ENCODE measurements around the gene OBP2A.

The OBP2A gene

DNA sequence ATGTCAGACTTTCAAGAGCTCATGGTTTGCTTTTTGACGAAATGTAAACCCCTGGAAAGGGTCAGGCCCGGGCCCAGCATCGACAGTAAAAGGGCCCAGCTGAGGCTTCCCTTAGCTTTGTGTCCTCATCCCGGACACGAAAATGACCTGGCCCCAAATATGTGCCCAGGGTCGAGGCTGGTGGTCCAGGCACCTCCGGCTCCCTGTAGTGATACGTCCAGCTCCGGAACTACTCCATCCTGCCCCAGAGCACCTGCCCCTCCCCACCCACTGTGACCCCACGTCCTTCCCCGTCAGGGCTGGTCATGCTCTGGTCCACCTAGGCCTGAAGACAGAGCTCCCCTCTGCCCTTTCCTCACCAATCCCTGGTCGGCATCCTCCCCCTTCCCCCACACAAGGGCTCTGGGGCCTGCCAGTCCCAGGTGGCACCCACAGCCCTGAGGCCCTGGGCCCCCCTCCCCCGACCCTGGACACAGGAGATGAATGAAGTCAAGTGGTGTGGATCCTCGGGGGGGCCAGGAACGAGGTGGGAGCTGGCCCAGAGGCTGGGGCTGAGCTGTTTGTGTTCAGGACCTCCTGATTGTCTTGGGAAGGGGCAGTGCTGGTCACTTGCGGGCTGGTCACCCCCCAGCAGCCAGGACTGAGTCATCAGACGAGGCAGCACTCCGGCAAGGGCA lies 6.2 kb downstream of the OBP2A start:
- DNase-seq (ENCODE audit: low read depth): no peak

DNA sequence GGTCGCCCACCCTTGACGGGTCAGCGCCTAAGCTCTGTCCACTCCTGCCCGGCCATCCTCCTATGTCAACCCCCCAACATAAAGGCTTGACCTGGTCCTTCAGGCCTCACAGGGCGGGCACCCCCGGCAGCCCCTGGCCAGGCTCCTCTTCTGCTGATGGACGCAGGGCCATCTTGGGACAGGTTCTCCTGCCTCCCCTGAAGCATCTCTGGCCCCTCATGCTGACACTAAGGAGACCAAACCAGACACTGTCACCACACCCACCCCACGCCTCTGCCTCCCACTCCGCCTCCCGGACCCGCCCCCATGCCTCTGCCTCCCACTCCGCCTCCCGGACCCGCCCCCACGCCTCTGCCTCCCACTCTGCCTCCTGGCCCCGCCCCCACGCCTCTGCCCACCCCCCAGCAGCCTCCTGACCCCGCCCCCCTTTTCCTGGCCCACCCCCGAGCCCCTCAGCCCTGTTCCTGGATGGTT lies 6.8 kb downstream of the OBP2A start:
- DNase-seq (ENCODE audit: low read depth): no peak

DNA sequence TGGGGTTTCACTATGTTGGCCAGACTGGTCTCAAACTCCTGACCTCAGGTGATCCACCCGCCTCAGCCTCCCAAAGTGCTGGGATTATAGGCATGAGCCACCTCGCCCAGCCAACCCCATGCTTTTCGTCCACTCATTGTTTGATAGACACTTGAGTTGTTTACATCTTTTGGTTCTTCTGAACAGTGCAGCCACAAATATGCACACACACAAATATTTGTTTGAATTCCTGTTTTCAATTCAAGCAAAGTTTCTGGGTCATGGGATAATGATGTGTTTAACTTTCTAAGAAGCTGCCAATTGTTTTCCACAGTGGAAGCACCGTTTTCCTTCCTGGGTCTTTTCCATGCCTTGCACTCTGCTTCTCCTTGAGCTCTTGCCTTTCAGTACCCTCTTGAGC lies 8.8 kb downstream of the OBP2A start:
- no peak for DNase-seq (ENCODE audit: low read depth)

DNA sequence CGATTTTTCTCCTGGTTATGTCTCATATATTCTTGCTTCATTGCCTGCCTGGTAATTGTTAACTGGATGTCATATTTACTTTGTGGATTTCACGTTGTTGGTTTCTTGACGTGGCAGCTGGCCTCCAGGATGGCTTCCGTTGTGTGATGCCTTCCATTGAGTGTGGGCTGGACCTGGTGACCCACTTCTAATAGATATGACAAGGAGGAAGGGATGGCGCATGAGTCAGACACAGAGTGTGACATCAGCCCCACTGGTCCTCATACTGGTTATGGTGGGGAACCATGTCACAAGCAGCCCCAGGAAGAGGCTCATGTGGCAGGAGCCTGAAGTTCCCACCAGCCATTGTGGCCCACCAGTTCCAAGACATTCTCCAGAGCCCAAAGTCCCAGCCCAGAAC lies 9.3 kb downstream of the OBP2A start:
- DNase-seq (ENCODE audit: low read depth): no peak

DNA sequence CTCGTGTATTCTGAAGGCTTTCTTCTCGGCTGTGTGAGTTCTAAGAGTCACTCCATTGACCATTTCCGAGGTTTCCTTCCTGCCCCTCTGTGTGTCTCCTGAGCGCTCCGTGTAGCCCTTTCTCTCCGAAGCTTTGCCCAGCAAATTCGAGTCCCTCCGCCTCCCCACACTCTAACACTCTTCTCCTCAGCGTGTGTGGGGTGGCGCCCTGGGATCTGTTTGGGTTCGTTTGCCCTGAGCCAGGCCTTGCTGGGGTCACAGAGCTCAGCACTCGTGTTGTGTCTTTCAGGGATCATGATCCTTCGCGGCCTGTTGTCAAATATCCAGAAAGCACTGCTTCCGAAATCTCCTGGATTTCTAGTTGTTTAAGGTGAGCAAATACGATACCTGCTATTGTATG lies 10.0 kb downstream of the OBP2A start:
- DNase-seq (ENCODE audit: low read depth): no peak

DNA sequence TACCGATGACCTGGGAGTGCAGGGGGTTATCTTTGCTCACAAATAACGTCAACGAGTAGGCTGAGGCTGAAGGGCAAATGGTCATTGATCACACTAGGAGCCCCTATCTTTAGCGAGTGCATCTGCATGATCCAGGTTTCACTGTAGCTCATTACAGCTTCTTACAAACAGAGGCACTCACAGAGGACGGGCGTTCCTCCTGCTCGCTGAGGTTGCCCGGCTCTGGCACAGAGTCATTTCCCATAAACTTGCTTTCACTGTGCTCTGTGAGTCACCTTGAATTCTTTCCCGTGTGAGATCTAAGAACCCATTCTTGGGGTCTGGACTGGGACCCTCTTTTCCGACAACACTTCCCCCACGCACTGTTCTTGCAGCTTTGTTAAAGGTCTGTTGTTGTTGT lies 13.7 kb downstream of the OBP2A start:
- no peak for DNase-seq (ENCODE audit: low read depth)

DNA sequence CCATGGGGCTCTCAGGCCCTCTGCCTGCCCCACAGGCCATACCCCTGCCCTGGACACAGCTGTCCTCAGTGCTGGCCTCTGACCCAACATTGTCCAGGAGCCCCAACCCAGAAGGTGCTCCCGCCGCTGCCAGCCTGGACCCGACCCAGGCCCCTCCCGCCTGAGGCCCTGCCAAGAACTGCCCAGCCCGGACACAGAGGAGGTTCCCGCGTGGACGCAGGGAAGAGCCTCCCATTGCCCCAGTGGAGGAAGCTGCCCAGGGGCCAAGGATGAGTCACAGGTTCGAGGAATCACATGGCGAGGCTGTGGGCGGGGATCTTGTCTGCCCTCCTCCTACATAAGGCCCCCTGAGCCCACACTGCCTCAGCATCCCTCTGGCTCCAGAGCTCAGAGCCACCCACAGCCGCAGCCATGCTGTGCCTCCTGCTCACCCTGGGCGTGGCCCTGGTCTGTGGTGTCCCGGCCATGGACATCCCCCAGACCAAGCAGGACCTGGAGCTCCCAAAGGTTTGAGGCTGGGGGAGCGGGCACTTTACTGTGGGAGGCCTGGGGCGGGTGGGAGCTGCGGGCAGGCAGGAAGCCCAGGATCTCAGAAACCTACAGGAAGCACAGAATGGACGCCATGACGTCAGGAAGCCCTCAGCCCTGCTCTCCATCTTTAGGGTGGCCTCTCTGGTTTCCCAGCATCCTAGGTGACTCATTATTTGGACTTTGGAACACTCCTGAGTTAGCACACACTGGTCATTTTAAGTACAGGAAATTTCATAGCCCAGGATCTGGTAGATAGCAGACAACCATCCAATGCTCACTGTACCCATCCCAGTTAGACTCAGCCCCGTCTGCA lies 15.7 kb downstream of the OBP2A start, which contains the start of gene PAEP:
Gene PAEP, plus strand, starts transcription at position 366 of the 844 bp plus-strand sequence.
- no peak for DNase-seq (ENCODE audit: low read depth)

DNA sequence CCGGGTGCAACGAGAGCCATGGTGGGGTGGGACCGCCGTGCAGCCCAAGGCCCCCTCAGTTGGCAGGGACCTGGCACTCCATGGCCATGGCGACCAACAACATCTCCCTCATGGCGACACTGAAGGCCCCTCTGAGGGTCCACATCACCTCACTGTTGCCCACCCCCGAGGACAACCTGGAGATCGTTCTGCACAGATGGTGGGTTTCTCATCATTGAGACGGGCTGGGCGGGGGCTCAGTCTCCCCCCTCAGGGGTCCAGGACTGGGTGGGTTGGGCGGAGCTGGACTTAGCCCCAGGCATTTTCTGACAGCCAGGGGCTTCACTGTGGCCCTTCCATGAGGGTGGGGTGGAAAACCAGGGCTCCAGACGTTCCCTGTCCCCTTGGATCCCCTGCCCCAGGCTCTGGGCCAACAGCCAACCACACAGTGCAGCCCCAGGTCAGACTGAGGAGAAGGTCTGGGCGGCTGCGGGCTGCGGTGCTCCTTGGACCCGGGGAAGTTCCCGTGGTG lies 16.4 kb downstream of the OBP2A start:
- DNase-seq (ENCODE audit: low read depth): no peak

DNA sequence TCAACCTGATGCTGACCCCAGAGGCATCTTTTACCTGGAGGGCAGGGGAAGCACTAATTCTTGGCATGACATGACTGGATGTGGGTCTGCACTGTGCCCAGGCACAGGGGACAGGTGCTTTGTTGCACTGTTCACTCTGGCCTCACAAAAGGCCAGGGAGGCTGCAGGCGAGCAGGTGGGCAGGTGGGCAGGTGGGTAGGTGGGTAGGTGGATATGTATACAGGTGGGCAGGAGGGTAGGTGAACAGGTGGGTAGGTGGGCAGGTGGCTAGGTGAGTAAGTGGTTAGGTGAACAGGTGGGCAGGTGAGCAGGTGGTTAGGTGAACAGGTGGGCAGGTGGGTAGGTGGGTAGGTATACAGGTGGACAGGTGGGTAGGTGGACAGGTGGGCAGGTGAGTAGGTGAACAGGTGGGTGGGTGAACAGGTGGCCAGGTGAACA lies 17.1 kb downstream of the OBP2A start:
- no peak for DNase-seq (ENCODE audit: low read depth)

DNA sequence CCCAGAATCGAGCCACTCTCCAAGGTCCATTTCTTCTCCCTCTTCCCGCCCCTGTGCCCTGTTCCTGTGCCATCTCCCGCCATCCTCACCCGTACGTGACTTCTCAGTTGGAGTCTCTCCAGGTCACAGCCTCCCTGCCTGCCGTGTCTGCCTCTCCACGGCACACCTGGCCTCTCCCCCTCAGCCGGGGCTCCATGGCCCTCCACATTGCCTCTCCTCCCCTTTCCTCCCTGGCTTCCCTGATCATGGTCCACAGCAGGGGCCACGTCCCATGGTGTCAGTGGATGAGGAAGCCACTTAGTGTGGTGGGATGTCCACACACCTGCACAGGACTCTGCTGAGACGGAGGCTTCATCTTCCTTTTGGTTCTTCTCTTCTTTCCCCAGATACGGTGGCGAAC lies 17.9 kb downstream of the OBP2A start:
- DNase-seq (ENCODE audit: low read depth): no peak

DNA sequence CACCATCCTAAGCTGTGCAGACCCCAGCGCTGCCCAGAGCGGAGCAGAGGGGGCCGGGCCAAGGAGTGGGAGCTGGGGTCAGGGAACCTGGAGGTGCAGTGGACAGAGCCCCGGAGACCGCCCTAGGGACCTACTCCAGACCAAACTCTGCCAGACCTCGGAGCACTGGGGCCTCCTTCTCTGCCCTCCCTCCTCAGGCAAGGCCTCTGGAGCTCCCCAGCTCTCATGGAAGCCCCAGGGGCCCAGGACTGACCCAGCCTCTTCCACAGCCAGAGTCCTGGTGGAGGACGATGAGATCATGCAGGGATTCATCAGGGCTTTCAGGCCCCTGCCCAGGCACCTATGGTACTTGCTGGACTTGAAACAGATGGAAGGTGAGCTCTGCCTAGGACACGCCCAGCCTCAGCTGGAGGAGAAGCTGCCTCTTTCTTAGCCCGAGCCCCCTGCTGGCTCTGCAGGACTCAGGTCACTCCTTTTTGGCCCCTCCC lies 19.3 kb downstream of the OBP2A start:
- no peak for DNase-seq (ENCODE audit: low read depth)

DNA sequence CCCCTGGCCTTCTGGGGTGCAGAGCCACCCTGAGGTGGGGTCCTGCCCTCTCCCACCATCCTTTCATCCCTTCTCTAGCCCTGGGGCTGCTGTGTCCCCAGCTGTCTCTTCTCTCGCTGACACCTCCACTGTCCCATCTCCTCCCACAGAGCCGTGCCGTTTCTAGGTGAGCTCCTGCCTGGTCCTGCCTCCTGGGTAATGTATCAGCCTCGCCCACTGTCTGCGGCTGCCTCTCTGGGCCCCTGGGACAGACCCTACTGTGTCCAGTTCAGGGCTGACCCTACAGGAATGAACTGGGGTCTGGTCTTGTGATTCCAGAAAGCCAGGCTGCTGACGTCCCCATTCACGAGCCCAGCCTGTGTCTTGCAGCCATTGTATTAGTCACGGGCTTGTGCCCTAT lies 19.7 kb downstream of the OBP2A start:
- no peak for DNase-seq (ENCODE audit: low read depth)

DNA sequence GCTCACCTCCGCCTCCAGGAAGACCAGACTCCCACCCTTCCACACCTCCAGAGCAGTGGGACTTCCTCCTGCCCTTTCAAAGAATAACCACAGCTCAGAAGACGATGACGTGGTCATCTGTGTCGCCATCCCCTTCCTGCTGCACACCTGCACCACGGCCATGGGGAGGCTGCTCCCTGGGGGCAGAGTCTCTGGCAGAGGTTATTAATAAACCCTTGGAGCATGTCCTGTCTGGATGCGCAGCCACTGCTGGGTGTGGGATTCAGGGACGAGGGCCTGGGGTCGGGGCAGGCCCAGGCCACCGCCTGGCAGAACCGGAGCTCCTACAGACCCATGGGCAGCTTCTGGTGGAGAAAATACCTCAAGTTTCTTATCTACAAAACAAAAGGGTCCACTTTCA lies 20.6 kb downstream of the OBP2A start:
- DNase-seq (ENCODE audit: low read depth): no peak

DNA sequence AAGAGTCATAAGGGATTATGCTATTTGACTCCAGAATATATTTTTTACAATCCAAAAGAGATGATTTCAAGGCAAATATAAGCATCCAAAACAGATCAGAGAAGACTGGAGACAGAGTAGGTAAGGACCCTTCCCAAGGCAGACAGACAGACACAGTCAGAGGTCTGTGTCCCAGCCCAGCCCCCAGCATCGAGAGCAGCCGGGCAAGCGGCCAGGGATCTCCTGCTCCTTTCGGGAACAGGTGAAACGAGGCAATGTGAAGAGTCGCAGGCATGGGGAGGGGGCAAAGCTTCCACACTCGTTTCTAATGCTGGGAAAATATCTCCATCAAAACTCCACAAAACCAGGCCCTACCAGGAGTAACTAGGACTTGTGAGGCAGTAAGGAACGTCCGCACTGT lies 21.4 kb downstream of the OBP2A start:
- DNase-seq (ENCODE audit: low read depth): no peak

DNA sequence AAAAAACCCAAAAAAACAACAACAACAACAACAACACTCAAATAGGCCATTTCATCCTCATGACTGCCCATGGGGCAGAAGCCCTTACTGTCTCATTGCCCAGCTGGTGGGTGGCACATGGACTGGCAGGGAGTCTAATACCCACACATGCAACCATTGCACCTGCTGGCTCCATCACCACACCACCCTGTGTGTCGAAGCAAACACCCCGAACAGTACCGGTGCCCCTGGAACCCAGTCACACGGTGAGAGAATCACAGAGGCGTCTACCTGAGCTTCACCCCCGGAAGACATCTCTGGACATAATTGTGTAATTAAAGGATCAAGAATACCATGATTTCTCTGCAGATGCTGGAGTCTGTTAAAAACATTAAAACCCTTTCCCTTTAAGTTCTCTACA lies 22.1 kb downstream of the OBP2A start:
- no peak for DNase-seq (ENCODE audit: low read depth)

DNA sequence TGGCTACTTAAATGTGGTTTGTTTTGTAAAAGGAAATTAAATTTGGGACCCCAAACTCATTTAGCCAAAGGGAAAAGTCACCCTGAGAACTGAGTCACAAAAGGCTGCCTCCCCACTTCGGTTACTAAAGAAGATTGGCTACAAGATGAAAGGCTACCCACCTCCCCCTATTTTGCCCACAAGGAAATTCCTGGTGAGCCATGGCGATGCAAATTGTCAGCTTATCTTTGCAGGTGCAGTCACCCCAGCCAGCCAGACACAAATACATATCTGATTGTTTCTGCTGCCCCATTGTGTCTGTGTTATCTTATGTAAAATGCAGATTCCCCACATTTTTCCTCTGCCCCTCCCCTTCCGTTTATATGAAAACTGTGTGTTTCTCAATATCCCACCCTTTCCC lies 24.5 kb downstream of the OBP2A start:
- DNase-seq (ENCODE audit: low read depth): no peak

DNA sequence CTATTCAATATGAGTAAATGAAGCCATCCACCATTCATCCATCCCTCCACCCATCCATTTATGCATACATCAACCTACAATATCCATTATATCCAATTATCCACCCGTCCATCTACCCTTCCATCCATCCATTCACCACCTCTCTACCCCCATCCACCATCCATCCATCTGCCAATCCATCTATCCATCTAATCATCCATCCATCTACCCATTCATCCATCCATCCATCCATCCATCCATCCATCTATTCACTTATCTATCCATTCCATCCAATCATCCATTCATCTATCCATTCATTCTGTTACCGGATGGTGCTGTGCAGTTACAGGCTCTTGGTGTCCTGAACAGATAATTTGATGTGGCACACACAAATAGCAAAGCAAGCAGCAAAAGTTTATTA lies 26.3 kb downstream of the OBP2A start:
- DNase-seq (ENCODE audit: low read depth): no peak

DNA sequence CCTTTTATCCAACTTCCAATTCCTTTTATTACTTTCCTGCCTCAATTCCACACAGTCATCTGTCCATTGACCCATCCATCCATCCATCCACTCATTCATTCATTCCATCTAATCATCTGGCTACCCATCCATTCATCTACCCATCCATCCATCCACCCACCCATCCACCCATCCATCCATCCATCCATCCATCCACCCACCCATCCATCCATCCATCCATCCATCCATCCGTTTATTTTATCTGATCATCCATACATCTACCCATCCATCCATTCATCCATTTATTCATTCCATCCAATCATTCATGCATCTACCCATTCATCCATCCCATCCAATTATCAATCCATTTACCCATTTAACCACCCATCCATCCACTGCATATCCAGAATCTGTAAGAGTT lies 27.2 kb downstream of the OBP2A start:
- DNase-seq (ENCODE audit: low read depth): no peak

DNA sequence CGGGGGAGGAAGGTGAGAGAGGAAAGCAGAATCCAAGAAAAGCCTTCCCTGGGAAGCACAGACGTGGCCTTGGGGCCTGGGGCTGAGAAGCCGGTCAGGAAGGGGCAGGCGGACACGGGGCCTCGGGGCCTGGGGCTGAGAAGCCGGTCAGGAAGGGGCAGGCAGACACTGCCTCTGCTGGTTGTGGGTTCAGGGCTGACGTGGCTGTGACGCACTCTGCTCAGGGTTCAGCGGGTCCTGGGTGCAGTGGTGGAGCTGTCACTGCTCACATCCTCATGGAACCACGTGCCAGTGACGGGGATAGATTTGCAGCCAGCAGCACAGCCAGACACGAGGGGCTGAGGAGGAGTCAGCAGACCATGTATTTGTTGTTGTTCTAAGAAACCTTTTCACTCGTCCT lies 28.4 kb downstream of the OBP2A start:
- DNase-seq (ENCODE audit: low read depth): no peak

DNA sequence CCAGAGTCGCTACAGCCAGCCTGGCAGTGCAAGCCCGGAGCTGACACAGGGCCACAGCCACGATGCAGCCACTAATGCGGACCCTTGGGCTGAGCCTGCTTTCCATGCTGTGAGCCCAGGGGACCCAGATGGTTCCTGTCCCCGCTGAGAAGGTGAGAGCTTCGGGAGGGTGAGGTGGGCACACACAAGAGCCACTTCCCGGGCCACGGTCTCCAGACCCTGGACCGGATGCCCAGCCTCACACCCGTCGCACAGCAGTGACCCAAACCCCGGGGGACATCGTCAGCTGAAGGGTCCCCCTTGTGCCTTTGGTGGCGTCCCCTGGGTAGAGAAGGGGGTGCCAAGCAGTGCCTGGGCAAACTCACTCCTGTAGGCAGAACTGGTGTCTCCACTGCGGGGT lies 29.0 kb downstream of the OBP2A start:
- DNase-seq (ENCODE audit: low read depth): no peak

DNA sequence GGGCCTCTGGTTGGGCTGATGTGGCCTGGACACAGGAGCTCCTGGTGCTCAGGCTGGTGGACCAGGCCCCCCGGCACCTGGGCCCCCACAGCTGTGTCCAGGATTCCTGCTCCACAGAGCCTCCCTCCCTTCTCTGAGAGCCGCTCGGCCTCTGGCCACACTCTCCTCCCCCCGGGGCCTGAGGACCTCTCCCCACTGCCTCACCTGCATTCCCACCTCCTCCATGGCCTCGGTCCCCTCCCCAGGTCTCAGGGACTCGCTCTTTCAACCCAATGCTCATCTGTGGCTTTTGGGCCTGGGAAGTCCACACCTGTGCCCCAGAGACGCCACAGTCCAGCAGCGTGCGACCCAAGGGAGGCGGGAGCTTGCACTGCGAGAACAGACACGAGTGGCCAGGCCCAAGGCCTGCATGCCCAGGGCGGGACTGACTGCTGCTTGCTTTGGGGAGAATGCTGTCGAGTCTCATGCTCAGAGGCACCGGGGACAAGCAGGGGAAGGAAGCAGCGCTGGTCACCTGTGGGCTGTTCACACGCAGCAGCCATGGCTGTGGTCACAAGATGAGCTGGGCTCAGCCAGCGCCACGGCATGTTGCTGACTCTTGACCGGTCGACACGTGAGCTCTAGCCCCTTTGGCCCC lies 30.2 kb downstream of the OBP2A start:
- no peak for DNase-seq (ENCODE audit: low read depth)

DNA sequence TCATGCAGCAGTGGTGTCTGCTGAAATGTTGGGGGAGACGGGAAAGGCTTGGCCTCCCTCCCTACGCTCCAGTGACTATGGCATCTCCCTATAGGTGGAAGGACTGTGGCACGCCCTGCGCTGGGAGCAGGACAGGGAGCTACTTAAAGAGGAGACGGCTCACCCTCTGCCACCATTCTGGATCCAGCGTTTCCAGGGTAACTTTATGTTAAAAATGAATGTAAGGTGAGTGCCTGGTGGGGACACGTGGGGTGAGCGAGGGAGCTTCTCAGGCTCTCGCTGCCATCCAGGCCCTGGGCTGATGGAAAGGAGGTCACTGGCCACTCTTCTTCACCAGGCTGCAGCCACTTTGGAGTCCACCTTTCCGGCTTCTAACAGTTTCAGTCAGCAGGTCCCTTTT lies 31.3 kb downstream of the OBP2A start:
- no peak for DNase-seq (ENCODE audit: low read depth)

DNA sequence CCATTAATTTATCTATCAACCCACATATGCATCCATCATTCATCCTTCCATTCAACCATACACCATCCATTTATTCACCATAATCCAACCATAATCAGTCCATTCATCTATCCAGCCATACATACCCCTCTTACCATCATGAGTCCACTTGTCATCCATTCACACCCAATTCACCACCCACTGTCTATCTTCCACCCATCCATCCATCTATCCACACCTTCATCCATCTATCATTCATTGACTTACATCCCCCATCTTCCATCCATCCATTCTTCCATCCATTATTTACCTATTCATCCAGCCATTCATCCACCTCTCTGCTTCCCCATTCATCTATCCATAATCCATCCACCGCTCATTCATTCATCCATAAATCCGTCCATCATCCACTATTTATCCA lies 33.4 kb downstream of the OBP2A start:
- DNase-seq (ENCODE audit: low read depth): no peak

All from activated T-cell treated with anti-CD3 and anti-CD28 coated beads for 24 hours (primary cell).